ENCODE results near the gene DCK. TPM values are rescaled to one million over a fixed set of nuclear protein-coding genes. Genes with fewer than 3 reads are reported as not detected.

Gene DCK
- total RNA-seq, 1 experiment from 2014 or later = 13.7 TPM

DNA sequence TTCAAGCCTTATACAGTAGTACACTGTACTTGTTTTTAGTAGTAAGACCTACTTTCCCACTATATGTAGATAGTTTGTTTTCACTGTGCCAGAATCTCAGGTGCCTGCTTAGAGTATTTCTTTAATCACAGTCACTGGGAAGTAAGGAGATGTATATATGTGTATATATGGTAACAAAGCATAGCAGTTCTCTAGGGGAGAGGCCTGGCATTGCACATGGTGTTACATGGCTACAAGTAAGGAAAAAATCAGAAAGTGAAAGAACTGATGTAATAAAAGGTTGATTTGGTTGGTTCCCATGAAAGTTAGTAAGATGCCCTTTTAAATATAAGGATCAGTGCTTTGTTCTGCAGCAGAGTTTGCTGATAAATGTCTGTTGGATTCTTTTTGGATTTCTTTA lies 9.3 kb upstream of the DCK start:
- DNase-seq = no peak
- H3K9ac ChIP-seq (ENCODE audit: extremely low read depth, insufficient read length, low read length) = no peak overlapping the region
- H2AK5ac ChIP-seq (ENCODE audit: insufficient read length, low read length) = no peak overlapping the region
- no peaks in the 10 kb centered on the region for H3K79me2 ChIP-seq (ENCODE audit: insufficient read depth, low read length)
- no peak overlapping the region for H3K23ac ChIP-seq (ENCODE audit: insufficient read length, low read depth, low read length)
- no peak overlapping the region for H3K14ac ChIP-seq (ENCODE audit: insufficient read depth, low read length)
- H3K23me2 ChIP-seq (ENCODE audit: insufficient read length, low read depth, low read length, poor library complexity, severe bottlenecking) = no peaks in the 10 kb centered on the region
- H3K9me3 ChIP-seq (ENCODE audit: control insufficient read depth, low read depth, low read length) = no peaks in the 10 kb centered on the region
- H3K4me2 ChIP-seq (ENCODE audit: insufficient read depth, insufficient read length, low read length) = no peak overlapping the region
- TF ChIP-seq, protein P1, sequence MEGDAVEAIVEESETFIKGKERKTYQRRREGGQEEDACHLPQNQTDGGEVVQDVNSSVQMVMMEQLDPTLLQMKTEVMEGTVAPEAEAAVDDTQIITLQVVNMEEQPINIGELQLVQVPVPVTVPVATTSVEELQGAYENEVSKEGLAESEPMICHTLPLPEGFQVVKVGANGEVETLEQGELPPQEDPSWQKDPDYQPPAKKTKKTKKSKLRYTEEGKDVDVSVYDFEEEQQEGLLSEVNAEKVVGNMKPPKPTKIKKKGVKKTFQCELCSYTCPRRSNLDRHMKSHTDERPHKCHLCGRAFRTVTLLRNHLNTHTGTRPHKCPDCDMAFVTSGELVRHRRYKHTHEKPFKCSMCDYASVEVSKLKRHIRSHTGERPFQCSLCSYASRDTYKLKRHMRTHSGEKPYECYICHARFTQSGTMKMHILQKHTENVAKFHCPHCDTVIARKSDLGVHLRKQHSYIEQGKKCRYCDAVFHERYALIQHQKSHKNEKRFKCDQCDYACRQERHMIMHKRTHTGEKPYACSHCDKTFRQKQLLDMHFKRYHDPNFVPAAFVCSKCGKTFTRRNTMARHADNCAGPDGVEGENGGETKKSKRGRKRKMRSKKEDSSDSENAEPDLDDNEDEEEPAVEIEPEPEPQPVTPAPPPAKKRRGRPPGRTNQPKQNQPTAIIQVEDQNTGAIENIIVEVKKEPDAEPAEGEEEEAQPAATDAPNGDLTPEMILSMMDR (conservative IDR thresholded peaks at IDR 0.05) = no peak
- no peak overlapping the region for H2BK5ac ChIP-seq (ENCODE audit: insufficient read length, low read length)
- no peak overlapping the region for H3K18ac ChIP-seq (ENCODE audit: insufficient read length, low read depth, low read length)
- Mint-ChIP-seq H3K9me3 (no peaks in the 10 kb centered on the region), H3K36me3 (ENCODE audit: insufficient read depth in 1 of 3, low read depth in 3 of 3) (no peaks in the 10 kb centered on the region), H3K4me1 (no peaks in the 10 kb centered on the region), H3K27me3 (ENCODE audit: low read depth) (no peaks in the 10 kb centered on the region), H3K4me3 (no peak overlapping the region), H3K27ac (no peak overlapping the region)
- no peaks in the 10 kb centered on the region for H4K20me1 ChIP-seq (ENCODE audit: control insufficient read depth, insufficient read depth, insufficient read length)
- no peak overlapping the region for H4K91ac ChIP-seq (ENCODE audit: insufficient read length, low read depth, low read length)
- no peaks in the 10 kb centered on the region for H3K79me1 ChIP-seq (ENCODE audit: insufficient read depth, low read depth, low read length, poor library complexity, severe bottlenecking)
- no peak overlapping the region for H3T11ph ChIP-seq (ENCODE audit: low read length)
- no peak overlapping the region for H4K5ac ChIP-seq (ENCODE audit: insufficient read length, low read depth, low read length)
- H3K56ac ChIP-seq (ENCODE audit: insufficient read length, low read depth, low read length) = no peak overlapping the region
- H3K27me3 ChIP-seq (ENCODE audit: insufficient read depth, low read length) = no peaks in the 10 kb centered on the region
- no peak overlapping the region for H2BK120ac ChIP-seq (ENCODE audit: low read depth, low read length, poor library complexity, severe bottlenecking)
- H2BK20ac ChIP-seq (ENCODE audit: low read depth, low read length, poor library complexity, severe bottlenecking) = no peak overlapping the region
- peaks cover 3% of the 10 kb centered on the region; the same call in 1 of the 2 replicates for H3K4me1 ChIP-seq (ENCODE audit: insufficient read depth, low read length)
- no peak overlapping the region for H3K27ac ChIP-seq (ENCODE audit: insufficient read length, low read depth, low read length)
- H4K8ac ChIP-seq (replicated peaks; ENCODE audit: insufficient read length, low read depth, low read length) = no peak overlapping the region
- H3K4ac ChIP-seq (ENCODE audit: low read depth, low read length) = no peak overlapping the region
- H2AFZ ChIP-seq (ENCODE audit: low read length) = no peak overlapping the region
- no peak overlapping the region for H2BK12ac ChIP-seq (ENCODE audit: insufficient read length, low read depth, low read length)
- no peak overlapping the region for H2BK15ac ChIP-seq (ENCODE audit: low read depth, low read length)

Data from H9 (cell line).